Measurements from ENCODE around the gene PUS10.

DNA sequence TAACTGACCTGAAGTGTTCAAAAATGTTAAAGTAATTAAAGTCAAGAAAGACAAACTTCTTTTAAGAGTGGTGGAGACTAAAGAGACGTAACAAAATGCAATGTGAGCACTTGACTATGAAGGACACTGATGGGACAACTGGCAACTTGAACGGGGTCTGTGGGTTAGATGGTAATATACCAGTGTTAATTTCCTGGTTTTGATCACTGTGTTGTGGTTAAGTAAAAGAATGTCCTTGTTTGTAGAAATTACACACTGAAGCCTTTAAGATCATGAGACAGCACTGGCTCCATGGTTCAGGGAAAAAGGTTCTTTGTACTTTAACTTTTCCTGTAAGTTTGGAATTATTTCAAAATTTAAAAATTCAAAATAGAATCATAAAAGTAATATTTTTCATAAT lies 78.4 kb downstream of the PUS10 start:
- TF ChIP-seq JUND (IDR thresholded peaks at IDR 0.05; ENCODE audit: low read length) (no peak), POLR2AphosphoS5 (IDR thresholded peaks at IDR 0.05; ENCODE audit: low read depth, low read length) (no peak)
- TF ChIP-seq, protein P1, sequence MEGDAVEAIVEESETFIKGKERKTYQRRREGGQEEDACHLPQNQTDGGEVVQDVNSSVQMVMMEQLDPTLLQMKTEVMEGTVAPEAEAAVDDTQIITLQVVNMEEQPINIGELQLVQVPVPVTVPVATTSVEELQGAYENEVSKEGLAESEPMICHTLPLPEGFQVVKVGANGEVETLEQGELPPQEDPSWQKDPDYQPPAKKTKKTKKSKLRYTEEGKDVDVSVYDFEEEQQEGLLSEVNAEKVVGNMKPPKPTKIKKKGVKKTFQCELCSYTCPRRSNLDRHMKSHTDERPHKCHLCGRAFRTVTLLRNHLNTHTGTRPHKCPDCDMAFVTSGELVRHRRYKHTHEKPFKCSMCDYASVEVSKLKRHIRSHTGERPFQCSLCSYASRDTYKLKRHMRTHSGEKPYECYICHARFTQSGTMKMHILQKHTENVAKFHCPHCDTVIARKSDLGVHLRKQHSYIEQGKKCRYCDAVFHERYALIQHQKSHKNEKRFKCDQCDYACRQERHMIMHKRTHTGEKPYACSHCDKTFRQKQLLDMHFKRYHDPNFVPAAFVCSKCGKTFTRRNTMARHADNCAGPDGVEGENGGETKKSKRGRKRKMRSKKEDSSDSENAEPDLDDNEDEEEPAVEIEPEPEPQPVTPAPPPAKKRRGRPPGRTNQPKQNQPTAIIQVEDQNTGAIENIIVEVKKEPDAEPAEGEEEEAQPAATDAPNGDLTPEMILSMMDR (IDR thresholded peaks at IDR 0.05; ENCODE audit: control extremely low read depth in 1 of 3, insufficient read depth in 1 of 3, low read depth in 1 of 3, low read length in 3 of 3), result no peak
